GM12801 (cell line): ENCODE data around the gene GSTM1.

ENCODE experiments used
- TF ChIP-seq, protein P1 (sequence below): IDR thresholded peaks from one replicate; pipeline ENCODE4 v1.5.1; 2011; ENCODE audit warnings: control low read depth; ENCODE audit not compliant: insufficient read length; ENCODE audit errors: extremely low read depth

The GSTM1 gene

DNA sequence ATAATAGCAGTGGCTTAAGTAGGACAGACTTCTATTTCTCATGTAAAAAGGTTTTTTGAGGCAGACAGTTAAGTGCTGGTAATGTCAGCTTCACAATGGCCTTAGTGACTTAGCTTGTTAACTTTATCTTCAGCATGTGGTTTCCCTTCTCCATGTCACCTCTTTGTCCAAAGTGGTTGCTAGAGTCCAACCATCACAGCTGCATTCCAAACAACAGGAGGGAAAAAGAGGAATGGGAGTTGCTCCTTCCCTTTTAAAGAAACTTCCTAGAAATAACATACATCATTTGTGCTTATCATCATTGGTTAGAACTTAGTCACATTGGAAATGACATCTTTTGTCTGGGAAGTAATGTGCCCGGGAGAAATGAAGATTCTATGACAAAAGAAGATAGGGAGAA is 34.4 kb downstream of the GSTM1 start:
- TF ChIP-seq, protein P1, sequence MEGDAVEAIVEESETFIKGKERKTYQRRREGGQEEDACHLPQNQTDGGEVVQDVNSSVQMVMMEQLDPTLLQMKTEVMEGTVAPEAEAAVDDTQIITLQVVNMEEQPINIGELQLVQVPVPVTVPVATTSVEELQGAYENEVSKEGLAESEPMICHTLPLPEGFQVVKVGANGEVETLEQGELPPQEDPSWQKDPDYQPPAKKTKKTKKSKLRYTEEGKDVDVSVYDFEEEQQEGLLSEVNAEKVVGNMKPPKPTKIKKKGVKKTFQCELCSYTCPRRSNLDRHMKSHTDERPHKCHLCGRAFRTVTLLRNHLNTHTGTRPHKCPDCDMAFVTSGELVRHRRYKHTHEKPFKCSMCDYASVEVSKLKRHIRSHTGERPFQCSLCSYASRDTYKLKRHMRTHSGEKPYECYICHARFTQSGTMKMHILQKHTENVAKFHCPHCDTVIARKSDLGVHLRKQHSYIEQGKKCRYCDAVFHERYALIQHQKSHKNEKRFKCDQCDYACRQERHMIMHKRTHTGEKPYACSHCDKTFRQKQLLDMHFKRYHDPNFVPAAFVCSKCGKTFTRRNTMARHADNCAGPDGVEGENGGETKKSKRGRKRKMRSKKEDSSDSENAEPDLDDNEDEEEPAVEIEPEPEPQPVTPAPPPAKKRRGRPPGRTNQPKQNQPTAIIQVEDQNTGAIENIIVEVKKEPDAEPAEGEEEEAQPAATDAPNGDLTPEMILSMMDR = no peak

DNA sequence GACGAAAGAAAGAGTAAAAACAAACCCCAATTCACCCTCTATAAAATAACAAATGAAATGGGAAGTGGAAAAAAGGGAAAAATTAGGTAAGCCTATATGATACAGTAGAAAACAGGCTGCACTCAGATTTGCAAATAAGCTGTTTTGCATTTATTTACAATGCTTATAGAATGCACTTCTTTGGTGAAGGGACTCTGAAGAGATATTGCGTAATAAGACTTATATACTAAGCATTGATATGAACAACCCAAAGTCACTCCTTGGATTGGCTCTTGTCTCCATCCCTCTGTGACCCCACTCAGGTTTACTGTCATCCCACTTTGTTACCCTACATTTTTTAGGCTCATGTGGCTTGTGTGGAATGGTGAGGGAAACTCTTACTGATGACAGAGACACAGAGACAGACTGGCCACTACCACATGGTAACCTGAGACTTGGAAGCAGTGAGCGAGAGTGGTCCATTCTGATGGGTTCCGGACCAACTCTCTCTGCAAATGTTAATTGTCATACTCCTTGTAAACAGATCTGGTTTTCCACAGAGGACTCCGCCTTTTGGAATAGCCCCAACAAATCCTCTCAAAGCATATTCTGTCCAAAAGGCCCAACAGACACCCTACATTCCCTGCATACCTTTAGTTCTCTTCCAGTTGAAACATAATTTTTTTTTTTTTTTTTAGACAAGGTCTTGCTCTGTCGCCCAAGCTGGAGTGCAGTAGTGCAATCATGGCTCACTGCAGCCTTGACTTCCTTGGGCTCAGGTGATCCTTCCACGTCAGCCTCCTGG is 35.5 kb downstream of the GSTM1 start:
- TF ChIP-seq, protein P1 = no peak

DNA sequence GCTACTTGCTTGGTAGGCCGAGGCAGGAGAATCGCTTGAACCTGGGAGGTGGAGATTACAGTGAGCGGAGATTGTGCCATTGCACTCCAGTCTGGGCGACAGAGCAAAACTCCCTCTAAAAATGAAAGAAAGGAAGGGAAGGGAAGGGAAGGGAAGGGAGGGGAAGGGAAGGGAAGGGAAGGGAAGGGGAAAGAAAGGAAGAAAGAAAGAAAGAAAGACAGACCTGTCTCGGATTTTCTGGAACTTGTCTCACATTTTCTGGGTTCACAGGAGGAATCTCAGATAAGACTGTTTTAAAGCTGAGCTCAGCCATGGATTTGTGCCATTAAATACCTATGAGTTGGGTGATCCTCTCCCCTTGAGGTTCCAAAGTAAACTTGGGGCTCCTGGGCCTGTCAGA is 37.3 kb downstream of the GSTM1 start:
- TF ChIP-seq, protein P1 = no peak

DNA sequence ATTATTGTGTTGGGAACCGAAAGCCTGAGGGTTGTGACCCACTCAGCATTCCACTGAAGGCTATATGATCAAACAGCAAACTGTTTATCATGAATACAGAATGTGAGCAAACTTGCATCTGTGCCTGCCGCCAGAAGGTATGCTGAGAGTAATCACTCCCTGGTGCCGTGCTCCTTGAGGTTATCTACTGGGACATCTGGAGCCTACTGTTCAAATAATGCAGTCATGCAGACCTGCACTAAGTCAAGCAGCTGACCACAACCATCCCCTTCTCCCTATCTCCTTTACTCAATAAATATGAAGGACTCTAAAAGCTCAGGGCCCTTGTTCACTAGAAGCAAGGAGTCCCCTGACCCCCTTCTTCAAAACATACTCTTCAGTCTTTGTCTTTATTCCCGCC is 37.9 kb downstream of the GSTM1 start:
- TF ChIP-seq, protein P1 = no peak

DNA sequence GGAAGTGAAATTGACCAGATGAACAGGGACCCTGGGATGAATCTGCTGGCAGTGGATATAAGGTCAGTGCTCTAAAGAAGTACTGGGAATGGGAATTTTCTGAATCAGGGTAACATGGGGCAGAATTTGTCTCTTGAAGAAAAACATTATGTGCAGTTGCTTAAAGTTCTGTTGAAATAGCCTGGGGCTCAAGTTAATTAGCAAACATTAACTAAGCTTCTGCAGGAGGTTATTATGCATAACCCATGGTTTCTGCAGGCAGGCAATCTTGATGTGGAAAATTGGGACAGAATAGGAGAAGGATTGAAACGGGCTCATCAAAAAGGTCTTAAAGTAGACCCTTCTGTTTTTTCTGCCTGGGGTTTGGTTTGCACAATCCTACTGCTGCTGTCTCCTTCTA is 38.4 kb downstream of the GSTM1 start:
- TF ChIP-seq, protein P1 = no peak

DNA sequence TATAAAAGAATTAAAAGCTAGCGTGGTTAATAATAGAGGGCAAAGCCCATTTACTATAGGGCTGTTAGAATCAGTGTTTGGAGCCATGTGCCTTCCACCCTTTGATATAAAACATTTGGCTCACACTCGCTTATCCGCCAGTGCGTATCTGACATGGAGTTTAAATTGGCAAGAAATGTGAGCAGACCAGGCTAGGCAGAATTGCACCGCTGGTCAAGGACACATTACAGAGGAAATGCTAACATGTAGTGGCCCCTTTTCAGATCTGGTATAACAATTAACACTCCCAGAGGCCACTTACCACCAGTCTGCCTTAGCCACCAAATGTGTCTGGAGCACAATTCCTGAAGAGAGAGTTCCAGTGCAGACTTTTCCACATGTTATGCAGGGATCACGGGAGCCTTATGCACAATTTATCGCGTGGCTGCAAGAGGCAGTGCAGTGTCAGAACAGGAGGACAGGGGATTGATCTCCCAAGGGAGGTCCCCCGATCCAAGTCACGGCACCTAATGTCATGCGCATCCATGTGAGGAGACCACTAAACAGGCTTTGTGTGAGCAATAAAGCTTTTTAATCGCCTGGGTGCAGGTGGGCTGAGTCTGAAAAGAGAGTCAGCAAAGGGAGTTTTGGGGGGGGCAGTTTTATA is 39.2 kb downstream of the GSTM1 start:
- TF ChIP-seq, protein P1 = no peak

DNA sequence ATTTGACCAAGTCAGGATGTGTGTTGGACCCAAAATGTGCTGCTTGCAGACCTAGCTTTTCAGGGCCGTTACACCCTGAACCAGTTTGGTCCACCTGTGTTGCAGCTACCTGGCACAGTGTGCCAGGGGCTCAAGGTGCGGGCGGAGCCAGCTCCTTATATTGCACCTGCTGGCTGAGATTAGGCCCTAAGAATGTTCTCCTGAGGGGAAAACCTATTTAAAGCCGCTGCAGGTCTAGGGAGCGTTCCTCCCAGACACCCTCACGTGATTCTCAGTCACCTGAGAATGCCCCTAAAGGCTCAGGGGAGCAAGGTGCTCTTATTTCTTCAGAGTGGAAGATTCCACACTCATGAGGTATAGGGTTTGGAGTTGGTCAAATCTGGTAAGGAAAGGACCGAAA is 41.3 kb downstream of the GSTM1 start:
- TF ChIP-seq, protein P1 = no peak
